ENCODE results near the gene ANTXRL. TPM values are rescaled to one million over a fixed set of nuclear protein-coding genes. Genes with fewer than 3 reads are reported as not detected.
A peak's percentile ranks its signal among the peaks of the same experiment; 100 is the strongest.

ANTXRL gene
- total RNA-seq, 1 experiment from 2014 or later = 0.26 TPM

DNA sequence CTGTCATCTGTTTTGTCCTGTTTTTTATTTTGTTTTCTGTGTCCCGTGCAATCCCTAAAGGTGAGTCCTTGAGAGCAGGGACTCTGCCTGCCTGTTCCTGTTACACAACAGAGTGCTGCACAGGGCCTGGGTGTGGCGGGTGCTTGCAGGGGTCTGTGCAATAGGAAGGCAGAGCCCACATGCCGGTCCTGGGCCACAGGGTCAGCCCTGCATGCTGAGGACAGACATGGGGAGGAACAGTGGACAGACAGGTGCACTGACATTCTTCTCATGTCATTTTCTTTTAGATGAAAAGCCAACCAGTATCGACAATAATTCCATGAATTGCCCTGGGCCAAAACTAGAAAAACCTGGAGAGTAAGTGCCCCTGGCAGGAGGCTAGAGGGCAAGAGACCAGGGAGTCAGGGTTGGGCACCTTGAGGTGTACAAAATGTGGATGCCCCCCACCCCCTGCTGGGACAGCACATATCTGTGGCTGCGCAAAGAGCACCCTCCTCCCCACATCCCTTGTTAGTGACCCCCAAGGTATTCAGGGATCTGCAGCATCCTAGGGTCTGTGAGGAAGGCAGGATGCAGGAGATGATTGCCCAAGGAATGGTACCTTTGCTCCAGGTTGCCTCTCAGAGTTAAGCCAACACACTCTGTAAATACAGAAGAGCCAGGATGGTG, 19.9 kb downstream of the ANTXRL start:
- ChIA-PET POLR2A (ENCODE audit: unreplicated experiment) (no interaction called here), CTCF (no interaction called here)
- no peaks in the 10 kb centered on the region for H3K9me2 ChIP-seq (ENCODE audit: insufficient read depth)
- no peaks in the 10 kb centered on the region for H3K79me2 ChIP-seq (ENCODE audit: low read depth)
- TF ChIP-seq, protein P1, sequence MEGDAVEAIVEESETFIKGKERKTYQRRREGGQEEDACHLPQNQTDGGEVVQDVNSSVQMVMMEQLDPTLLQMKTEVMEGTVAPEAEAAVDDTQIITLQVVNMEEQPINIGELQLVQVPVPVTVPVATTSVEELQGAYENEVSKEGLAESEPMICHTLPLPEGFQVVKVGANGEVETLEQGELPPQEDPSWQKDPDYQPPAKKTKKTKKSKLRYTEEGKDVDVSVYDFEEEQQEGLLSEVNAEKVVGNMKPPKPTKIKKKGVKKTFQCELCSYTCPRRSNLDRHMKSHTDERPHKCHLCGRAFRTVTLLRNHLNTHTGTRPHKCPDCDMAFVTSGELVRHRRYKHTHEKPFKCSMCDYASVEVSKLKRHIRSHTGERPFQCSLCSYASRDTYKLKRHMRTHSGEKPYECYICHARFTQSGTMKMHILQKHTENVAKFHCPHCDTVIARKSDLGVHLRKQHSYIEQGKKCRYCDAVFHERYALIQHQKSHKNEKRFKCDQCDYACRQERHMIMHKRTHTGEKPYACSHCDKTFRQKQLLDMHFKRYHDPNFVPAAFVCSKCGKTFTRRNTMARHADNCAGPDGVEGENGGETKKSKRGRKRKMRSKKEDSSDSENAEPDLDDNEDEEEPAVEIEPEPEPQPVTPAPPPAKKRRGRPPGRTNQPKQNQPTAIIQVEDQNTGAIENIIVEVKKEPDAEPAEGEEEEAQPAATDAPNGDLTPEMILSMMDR (conservative IDR thresholded peaks at IDR 0.05) = no peak
- TF ChIP-seq EZH2 (IDR thresholded peaks at IDR 0.05; ENCODE audit: low read depth) = no peak
- H2AFZ ChIP-seq = no peak overlapping the region
- peaks cover 35% of the 10 kb centered on the region for H3F3A ChIP-seq (ENCODE audit: insufficient read depth, low read depth)
- no TSS peak for BruUV-seq (replicated peaks)
- no peaks in the 10 kb centered on the region for H3K36me3 ChIP-seq (ENCODE audit: low read depth)
- intact Hi-C loops (cut with micrococcal nuclease; ENCODE audit: unreplicated experiment) = no loop called here
- H3K4me2 ChIP-seq = peak overlapping the region; percentile 56
- H3K27ac ChIP-seq = peak overlapping the region; percentile 44
- peak; percentile 46 to 80 for DNase-seq
- H4K20me1 ChIP-seq (ENCODE audit: insufficient read depth) = no peaks in the 10 kb centered on the region
- no peaks in the 10 kb centered on the region for H3K27me3 ChIP-seq (ENCODE audit: insufficient read depth, low read depth)
- H3K9me3 ChIP-seq (ENCODE audit: insufficient read depth, low read depth) = no peaks in the 10 kb centered on the region
- peaks cover 44% of the 10 kb centered on the region for H3K4me1 ChIP-seq (replicated peaks; ENCODE audit: insufficient read depth)
- no peak overlapping the region for H3K4me3 ChIP-seq

DNA sequence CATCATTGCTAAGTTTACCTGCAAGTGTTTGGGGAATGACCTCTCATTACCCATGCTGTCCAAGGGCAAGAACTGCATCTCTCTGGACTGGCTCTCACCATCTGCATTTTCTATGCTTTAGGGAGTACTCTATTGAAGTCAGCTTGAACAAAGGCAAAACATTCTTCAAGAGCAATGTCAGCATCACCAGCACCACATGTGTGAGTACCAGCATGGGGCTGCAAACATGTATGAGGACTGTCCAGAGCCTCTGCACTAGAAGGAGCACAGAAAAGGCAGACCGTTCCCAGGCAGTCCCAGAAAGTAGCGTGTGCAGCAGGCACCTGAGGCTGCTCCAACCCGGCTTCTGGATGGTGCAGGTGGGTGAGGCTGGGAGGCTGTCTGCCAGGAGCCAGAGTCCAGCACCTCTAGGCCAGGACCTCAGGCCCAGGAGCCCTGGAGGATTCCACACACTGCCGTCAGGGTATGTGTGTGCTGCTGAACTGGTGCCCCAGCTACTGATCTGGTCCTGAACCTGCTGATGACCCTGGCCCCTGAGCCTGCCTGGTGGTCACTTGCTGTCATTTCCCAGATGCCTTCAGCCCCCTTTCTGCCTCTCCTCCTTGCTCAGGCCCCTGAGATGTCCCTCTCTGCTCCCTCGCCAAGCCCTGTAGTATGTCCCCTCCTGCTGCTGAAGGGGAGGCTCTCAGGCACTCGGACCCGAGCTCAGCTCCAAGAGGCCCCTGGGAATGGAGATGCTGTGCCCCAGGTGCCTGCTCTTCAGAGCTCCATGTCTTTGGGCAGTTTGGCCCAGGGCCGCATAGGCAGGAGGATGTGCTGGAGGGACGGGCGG, 20.7 kb downstream of the ANTXRL start:
- no TSS peak for BruUV-seq (replicated peaks)
- Histone ChIP-seq H3K9me3 (ENCODE audit: insufficient read depth, low read depth) (no peaks in the 10 kb centered on the region), H2AFZ (no peak overlapping the region), H3F3A (ENCODE audit: insufficient read depth, low read depth) (peaks cover 37% of the 10 kb centered on the region), H3K27ac (no peak overlapping the region), H3K9me2 (ENCODE audit: insufficient read depth) (no peaks in the 10 kb centered on the region), H3K4me1 (replicated peaks; ENCODE audit: insufficient read depth) (peaks cover 51% of the 10 kb centered on the region), H3K36me3 (ENCODE audit: low read depth) (no peaks in the 10 kb centered on the region), H3K27me3 (ENCODE audit: insufficient read depth, low read depth) (no peaks in the 10 kb centered on the region), H3K79me2 (ENCODE audit: low read depth) (no peaks in the 10 kb centered on the region), H4K20me1 (ENCODE audit: insufficient read depth) (no peaks in the 10 kb centered on the region), H3K4me2 (peak overlapping the region; percentile 56; the same call in 1 of the 2 replicates), H3K4me3 (no peak overlapping the region)
- CTCF ChIA-PET = no interaction called here
- intact Hi-C loops (cut with micrococcal nuclease; ENCODE audit: unreplicated experiment) = no loop called here
- no peak for TF ChIP-seq EZH2 (IDR thresholded peaks at IDR 0.05; ENCODE audit: low read depth)
- TF ChIP-seq, protein P1 (conservative IDR thresholded peaks at IDR 0.05) = no peak
- DNase-seq = no peak
- POLR2A ChIA-PET (ENCODE audit: unreplicated experiment) = no interaction called here

DNA sequence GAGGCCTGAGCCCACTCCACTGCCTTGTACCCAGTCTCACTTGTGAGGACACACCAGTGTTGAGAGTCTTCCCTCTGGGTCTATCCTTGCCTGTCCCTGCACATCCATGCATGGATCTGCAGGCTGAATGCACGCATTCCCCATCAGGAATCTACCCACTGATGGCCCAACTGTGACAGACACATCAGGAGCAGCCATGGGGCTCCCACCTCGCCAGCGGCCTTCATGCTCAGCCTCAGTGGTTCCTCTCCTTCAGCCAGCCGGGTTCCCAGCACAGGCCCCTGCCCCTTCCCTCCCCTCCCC, 21.3 kb downstream of the ANTXRL start:
- no TSS peak for BruUV-seq (replicated peaks)
- H3K27me3 ChIP-seq (ENCODE audit: insufficient read depth, low read depth) = no peaks in the 10 kb centered on the region
- POLR2A ChIA-PET (ENCODE audit: unreplicated experiment) = no interaction called here

More for the DNA sequence above, 21.3 kb downstream of the ANTXRL start:
- no peaks in the 10 kb centered on the region for H3K79me2 ChIP-seq (ENCODE audit: low read depth)
- H3K36me3 ChIP-seq (ENCODE audit: low read depth) = no peaks in the 10 kb centered on the region
- H2AFZ ChIP-seq = no peak overlapping the region
- no peak overlapping the region for H3K4me2 ChIP-seq
- H3K4me3 ChIP-seq = no peak overlapping the region
- TF ChIP-seq, protein P1 (conservative IDR thresholded peaks at IDR 0.05) = no peak
- no peak for TF ChIP-seq EZH2 (IDR thresholded peaks at IDR 0.05; ENCODE audit: low read depth)
- no peaks in the 10 kb centered on the region for H3K9me2 ChIP-seq (ENCODE audit: insufficient read depth)
- H4K20me1 ChIP-seq (ENCODE audit: insufficient read depth) = no peaks in the 10 kb centered on the region
- CTCF ChIA-PET = no interaction called here
- H3K4me1 ChIP-seq (replicated peaks; ENCODE audit: insufficient read depth) = peaks cover 55% of the 10 kb centered on the region
- DNase-seq = no peak
- intact Hi-C loops (cut with micrococcal nuclease; ENCODE audit: unreplicated experiment) = no loop called here
- H3F3A ChIP-seq (ENCODE audit: insufficient read depth, low read depth) = peaks cover 37% of the 10 kb centered on the region
- no peaks in the 10 kb centered on the region for H3K9me3 ChIP-seq (ENCODE audit: insufficient read depth, low read depth)
- H3K27ac ChIP-seq = no peak overlapping the region
